HG03103 (cell line): ENCODE results near the gene RERE.
"Not testable (repeated sequence)": the region's sequence is repeated elsewhere in the genome, so short reads cannot be mapped to it uniquely, and the experiment has no call there.

Experiments used
- ATAC-seq: cut with Tn5 transposase; IDR thresholded peaks from one replicate; pipeline ENCODE4 v1.9.1; 2021; ENCODE audit warnings: low read depth; ENCODE audit not compliant: unreplicated experiment

Gene RERE

DNA sequence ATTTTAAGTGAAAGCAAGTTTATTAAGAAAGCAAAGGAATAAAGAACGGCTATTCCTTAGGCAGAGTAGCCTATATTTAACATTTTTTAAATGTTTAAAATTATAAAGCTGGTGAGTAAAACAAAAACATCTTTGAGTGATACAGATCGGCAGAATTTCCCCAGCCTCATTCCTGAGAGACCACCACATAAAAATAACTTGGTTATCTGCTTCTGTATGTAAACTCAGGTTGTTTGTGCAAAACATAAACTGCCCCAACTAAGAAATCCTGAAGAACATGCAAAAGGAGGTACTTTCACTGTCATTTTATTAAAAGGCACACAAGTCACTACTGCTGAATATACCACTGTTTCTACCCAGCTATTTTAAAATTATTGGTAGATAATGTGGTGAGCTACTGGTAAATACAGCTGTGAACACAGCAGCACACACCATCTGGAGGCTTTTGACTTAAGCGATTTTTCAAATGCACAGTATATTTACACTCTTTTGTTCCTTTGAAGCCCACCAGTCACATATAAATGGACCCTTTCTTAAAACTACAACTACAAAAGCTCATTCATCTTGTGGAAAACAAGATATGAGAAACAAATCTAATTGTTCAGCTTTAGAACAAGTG, 119.3 kb downstream of the RERE start:
- ATAC-seq = no peak

GRCh38 chr1:8695442-8695841, 122.0 kb downstream of the RERE start:
- not testable (repeated sequence) for ATAC-seq

- no peak for ATAC-seq
These were observed 124.3 kb downstream of the RERE start for GRCh38 chr1:8693107-8693506.

GRCh38 chr1:8691662-8692061, 125.8 kb downstream of the RERE start:
- no peak for ATAC-seq

DNA sequence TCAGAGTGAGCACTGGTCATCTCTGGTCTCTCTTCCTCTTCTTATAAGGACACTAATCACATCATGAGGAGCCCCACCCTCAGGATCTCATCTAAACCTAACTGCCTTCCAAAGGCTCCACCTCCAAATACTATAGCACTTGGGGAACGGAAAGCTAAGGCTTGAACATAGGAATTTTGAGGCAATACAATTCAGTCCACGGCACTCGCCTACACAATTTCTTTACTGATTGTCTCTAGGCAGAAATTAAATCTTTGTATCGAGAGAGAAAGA, 127.3 kb downstream of the RERE start:
- no peak for ATAC-seq

- no peak for ATAC-seq
These were observed 127.8 kb downstream of the RERE start for GRCh38 chr1:8689431-8690252.

DNA sequence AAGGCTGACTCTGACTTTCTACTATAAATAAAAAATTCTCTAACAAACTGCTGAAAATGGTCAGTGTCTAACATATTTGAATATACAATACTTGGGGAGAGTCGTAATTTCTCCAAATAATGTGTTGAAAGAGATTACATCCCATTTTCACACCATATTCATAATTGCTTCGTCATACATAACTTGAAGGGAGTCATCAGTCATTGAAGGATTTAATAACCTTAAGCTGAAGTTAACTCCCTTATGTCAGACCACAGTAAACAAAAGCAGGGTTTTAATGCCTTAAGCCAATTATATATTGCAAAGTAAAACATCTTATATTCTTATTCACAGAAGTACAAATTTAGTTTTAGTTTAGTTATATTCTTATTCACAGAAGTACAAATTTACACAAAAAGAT, 129.9 kb downstream of the RERE start:
- ATAC-seq = no peak

DNA sequence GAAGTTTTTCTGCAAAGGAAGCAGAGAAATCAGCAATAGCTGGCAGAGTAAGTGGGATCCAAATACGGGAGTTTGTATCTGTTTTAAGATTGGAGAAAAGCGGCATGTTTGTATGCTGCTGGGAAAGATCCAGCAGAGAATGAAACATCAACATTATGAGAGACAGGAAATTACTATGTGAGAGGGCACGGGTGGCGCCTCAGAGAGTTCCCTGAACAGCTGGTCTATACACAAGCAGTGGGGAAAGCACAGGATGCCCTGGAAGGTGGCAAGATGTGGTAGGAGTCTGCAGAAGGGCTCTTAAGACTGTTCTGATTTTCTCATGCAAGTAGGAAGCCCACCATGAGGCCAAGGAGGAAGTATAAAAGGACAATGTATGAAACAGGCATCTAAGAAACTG, 130.4 kb downstream of the RERE start:
- no peak for ATAC-seq

- ATAC-seq = no peak
These were observed 132.0 kb downstream of the RERE start for GRCh38 chr1:8685463-8685862.

DNA sequence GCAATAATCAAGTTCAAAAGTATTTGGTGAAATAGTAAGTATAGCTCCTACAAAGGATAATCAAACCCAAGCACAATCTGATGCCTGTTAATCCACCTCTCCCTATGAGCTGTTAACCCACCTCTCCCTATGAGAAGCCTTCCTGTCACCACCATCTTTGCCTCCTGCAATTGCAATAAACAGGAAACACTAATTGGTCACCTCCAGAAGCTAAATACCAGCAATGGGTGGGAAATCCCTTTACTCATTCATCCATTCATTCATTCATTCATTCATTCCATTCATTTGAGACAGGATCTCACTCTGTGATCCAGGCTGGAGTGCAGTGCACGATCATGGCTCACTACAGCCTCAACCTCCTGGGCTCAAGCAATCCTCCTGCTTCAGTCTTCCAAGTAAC, 132.8 kb downstream of the RERE start:
- ATAC-seq = no peak

- no peak for ATAC-seq
These were observed 134.9 kb downstream of the RERE start for GRCh38 chr1:8682573-8682972.

GRCh38 chr1:8681911-8682310, 135.5 kb downstream of the RERE start:
- no peak for ATAC-seq

- ATAC-seq = no peak
These were observed 136.5 kb downstream of the RERE start for GRCh38 chr1:8680664-8681650.

GRCh38 chr1:8679929-8680663, 137.3 kb downstream of the RERE start:
- ATAC-seq = no peak

DNA sequence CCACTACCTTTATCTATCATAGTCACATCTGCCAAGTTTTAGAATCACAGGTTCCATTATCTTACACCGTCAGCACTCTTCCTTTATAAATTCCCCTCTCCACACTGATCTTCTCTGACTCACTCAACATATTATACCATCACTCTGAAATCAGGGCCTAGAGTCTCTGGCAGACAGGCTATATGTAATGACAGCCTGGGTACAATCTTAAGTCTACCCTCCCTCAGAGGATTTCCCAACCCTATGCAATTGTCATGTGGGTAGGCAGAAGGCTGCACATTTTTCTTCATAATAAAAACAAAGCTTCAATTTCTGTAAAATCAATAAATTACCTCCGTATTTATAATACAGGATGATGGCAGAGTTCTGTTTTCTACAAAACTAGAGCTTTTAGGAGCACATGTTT, 138.0 kb downstream of the RERE start:
- ATAC-seq = no peak

- no peak for ATAC-seq
These were observed 138.6 kb downstream of the RERE start for GRCh38 chr1:8678673-8679394.

DNA sequence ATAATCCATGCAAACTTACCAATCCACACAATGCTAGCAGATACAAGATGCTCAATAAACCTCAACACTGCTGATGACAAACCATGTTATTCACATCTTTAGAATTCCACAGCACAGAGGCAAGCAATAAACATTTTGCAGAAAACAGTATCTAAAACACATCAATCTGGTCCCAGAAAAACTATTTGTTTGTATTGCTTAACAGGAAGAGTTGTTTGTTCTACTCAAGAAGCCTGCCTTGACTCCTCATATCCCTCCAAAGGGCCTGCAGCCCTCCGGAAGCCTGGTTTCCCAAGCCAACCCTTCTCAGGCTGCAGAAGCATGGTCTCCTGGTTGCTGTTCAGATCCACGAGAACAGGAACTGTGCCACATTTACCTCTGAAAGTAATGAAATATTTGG, 139.7 kb downstream of the RERE start:
- no peak for ATAC-seq

- no peak for ATAC-seq
These were observed 140.6 kb downstream of the RERE start for GRCh38 chr1:8676813-8677212.

GRCh38 chr1:8676072-8676471, 141.4 kb downstream of the RERE start:
- ATAC-seq = no peak

DNA sequence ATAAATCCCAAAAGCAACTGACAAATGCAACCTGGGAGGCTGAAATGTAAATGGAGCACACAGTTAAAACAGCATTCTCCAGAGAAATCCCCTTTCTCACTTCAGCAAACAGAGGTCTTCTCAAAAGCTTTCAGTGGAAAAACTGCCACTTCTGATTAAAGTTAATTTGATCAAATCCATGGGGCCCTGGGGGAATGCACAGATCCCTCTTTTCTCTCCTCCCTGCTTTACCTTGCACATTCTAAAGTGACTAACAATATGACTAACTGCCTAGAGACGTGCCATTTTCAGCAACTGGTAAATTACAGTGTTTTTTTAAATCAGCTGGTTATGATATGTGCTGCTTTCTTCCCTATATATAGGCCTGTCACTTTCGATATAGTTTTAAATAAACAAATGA, 142.5 kb downstream of the RERE start:
- no peak for ATAC-seq
